Smooth muscle cell of trachea (primary cell): ENCODE measurements around the gene S100A2. TPM values are rescaled to one million over a fixed set of nuclear protein-coding genes. Genes with fewer than 3 reads are reported as not detected.

Experiments
- total RNA-seq: library from RNA; depleted of rRNA; stranded (reverse); fragments of >200 nt; gene quantifications from 2 replicates; pipeline ENCODE4 v1.2.1, GENCODE V29; 2014

The S100A2 gene
- 3.3 and 6.0 TPM in 2 replicates for total RNA-seq

GRCh38 chr1:153565529-153566374 is at the start of gene S100A2:
Gene S100A2, minus strand, starts transcription at chr1:153565844. Its CDS starts 1,967 bp downstream, at chr1:153563877.

DNA sequence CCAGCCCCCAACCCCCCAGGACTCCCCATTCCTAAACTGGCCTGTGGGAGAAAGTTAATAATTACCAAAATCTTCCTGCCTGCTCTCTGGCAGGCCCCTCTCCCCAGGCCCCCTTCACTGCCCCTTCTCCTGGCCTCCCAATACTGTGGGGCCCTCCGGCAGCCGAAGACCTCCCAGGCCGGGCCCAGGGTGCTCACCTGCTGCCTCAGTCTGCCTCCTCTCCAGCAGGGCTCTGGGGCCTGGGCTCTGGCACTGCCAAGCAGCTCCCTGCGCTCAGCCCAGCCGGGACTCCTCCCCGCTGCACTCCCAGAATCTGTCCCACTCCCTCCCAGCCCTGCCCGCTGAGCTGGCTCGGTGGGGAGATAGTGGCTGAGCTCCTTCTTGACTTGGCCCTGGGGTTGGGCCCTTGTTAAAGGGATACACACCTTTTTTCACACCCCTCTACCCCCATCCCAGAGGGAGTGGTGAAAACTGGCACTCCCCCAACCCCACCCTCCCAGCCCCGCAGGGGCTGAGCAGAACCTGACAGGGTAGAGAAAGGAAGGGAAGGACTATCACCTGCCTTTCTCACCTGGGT is 47.2 kb upstream of the S100A2 start, which contains the start of gene S100A16:
Gene S100A16 (minus strand): TSS at position 383 of the 577 bp plus-strand sequence. CDS start 4,986 bp downstream, outside the sequence.

GRCh38 chr1:153548722-153549688 is 16.6 kb downstream of the S100A2 start, which contains the start of gene S100A3:
Gene S100A3, minus strand, starts transcription at chr1:153549258. Its CDS starts 773 bp downstream, at chr1:153548485.

GRCh38 chr1:153545067-153546055 is 20.3 kb downstream of the S100A2 start, which contains the start of gene S100A4:
Gene S100A4, minus strand, starts transcription at chr1:153545806. Its CDS starts 1,012 bp downstream, at chr1:153544794.

DNA sequence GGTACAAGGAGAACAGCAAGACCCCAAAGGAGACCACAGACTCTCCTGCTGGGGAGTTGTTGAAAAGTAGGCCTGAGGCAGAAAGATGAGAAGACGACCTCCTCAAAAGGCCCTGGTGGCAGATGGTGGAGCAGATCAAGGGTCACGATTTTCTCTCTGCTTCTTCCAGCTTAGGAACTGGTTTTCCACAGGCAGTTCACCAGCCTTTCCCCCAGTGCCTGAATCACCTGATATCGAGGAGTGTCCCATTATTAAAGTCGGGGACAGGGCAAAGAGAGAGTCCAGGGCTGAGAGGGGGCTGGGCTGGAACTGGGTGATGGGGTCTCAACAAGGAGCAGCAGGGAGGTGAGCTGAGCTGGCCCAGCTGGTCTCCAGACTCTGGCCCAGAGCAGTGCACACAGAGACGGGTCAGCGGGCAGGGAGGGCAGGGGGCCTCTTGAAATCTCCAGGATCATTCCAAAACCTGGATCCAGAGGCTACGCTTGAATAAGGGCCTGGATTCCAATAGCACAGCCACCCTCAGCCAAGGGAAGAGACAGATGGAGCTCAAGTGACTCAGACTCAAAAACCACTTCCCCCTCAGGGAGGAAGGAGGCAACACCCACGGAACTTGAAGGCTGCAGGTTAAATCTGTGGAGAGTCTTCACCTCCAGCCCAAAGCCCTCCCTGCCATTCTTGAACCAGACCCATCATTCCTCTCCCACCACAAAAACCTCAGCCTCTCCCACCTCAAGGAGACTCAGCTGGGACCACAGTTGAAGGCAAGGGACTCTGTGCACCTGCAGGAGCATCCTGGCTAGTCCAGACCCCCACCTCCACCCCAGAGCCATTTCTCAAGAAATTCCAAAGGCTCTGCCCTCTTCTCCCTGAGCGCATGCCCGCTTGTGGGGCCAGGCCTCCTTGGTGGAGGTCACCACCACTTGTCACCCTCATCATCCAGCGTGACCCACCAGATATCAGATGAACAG is 25.0 kb downstream of the S100A2 start, which contains the start of gene S100A5:
Gene S100A5 (minus strand): TSS at position 541 of the 968 bp plus-strand sequence. CDS start 743 bp downstream, outside the sequence.

DNA sequence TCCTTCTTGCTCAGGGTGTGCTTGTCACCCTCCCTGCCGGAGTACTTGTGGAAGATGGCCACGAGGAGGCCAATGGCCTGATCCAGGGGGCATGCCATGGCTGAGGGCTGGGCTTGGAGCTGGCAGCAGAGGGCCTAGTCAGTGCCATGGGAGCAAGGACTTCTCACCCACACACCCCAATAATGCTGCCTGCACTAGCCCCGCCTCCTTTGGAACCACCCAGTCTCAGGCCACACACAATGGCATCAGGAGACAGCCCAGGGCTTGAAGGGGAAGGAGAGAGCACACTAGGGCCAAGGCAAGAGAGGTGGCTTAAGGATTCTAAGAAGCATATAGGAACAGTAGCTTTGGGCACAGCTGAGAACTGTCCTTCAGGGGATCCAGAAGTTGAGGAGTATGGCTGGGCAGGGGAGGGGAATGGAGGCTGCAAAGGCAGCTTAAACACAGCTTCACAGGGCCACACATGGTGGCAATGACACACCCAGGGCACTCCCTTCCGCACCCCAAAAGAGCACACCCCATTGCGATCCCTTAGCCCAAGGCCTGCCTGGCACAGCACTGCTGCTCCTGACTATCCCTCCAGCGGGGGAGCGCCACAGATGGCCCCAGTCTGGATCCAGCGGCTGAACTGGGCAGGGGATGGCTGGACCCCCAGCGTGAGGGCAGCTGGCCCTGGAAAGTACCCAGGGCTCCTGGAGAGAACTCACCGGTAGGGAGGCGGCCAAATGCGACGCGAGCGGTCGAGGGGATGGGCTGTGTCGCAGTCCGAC is 30.2 kb downstream of the S100A2 start, which contains the start of gene S100A6:
Gene S100A6 (minus strand): TSS at position 750 of the 770 bp plus-strand sequence. CDS start 652 bp downstream, at position 98.

Other genes with a start within 250 kb of the S100A2 start
- gene PGLYRP4, start 217.0 kb downstream of the S100A2 start, total RNA-seq = not detected in 2 replicates
- gene S100A9, start 208.0 kb downstream of the S100A2 start, total RNA-seq = not detected in 2 replicates
- gene S100A12, start 190.2 kb downstream of the S100A2 start, total RNA-seq = not detected in 2 replicates
- not detected in 2 replicates for gene S100A8, start 174.8 kb downstream of the S100A2 start, total RNA-seq
- not detected in 2 replicates for gene S100A7A, start 149.3 kb downstream of the S100A2 start, total RNA-seq
- gene S100A7, start 105.2 kb downstream of the S100A2 start, total RNA-seq = not detected in 2 replicates
- 1,776 and 1,851 TPM in 2 replicates for gene S100A6, start 29.9 kb downstream of the S100A2 start, total RNA-seq
- not detected in 2 replicates for gene S100A5, start 24.9 kb downstream of the S100A2 start, total RNA-seq
- gene S100A4, start 20.0 kb downstream of the S100A2 start, total RNA-seq = 514 and 844 TPM in 2 replicates
- gene S100A3, start 16.6 kb downstream of the S100A2 start, total RNA-seq = 2.8 and 8.6 TPM in 2 replicates
- 255 and 277 TPM in 2 replicates for gene S100A16, start 47.3 kb upstream of the S100A2 start, total RNA-seq
- gene S100A14, start 50.5 kb upstream of the S100A2 start, total RNA-seq = 0.33 TPM in 1 of 2 replicates, not detected in the other
- gene S100A13, start 61.7 kb upstream of the S100A2 start, total RNA-seq = 81.7 and 205 TPM in 2 replicates
- gene S100A1, start 62.6 kb upstream of the S100A2 start, total RNA-seq = 0.17 TPM in 1 of 2 replicates, not detected in the other
- 23.0 and 33.6 TPM in 2 replicates for gene CHTOP, start 68.2 kb upstream of the S100A2 start, total RNA-seq
- 65.5 and 73.7 TPM in 2 replicates for gene SNAPIN, start 92.9 kb upstream of the S100A2 start, total RNA-seq
- gene ILF2, start 105.1 kb upstream of the S100A2 start, total RNA-seq = 148 and 229 TPM in 2 replicates
- gene NPR1, start 112.8 kb upstream of the S100A2 start, total RNA-seq = 0.58 and 2.6 TPM in 2 replicates
- 45.1 and 52.9 TPM in 2 replicates for gene INTS3, start 162.2 kb upstream of the S100A2 start, total RNA-seq
- 18.0 and 35.6 TPM in 2 replicates for gene SLC27A3, start 209.6 kb upstream of the S100A2 start, total RNA-seq